Measurements from ENCODE around the gene HMG20B.
A peak's percentile ranks its signal among the peaks of the same experiment; 100 is the strongest.

The HMG20B gene

DNA sequence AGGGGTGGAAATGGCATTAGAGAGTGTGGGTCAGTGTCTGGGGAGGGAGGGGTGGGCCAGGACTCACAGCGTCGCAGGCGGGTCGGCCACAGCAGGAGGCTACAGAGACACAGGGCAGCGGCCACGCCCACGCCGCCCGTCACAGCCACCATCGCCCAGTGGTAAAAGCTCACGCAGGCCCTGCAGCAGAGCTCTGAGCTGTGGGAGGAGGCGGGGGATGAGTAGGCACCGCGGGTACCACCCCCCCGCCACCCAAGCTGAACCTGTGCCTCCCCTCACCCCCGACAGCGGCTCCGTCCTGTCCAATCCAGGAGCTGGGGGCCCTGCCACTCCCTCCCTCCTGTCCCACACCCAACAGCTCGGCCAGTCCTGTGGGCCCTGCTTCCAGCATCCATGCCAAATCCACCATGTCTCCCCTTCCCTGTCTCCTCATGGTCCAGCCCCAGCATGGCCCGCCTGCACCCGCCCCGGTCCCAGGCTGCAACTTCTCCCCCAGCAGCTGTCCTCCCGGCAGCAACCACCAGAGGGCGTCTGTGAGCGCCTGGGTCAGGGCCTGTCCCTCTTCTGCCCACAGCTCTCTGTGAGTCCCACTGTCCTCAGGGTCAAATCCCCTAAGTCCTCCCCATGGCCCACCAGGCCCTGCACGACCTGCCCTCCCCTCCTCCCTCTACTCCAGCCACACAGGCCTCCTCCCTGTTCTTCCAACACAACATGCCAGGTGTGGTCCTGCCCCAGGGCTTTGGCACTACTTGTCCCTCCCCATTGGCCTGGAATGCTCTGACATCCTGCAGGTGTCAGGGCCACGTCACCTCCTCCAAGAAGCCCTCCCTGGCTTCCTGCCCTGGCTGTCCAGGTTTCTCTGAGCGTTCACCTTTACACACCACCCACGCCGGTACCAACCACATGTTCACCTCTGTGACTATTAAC, 27.7 kb upstream of the HMG20B start:
- no peak overlapping the region for H3K4me3 Mint-ChIP-seq
- no peaks in the 10 kb centered on the region for H3K27me3 Mint-ChIP-seq
- H3K9me3 Mint-ChIP-seq = no peaks in the 10 kb centered on the region
- peak overlapping the region; percentile 55 for H3K27ac Mint-ChIP-seq
- peaks cover 10% of the 10 kb centered on the region for H3K4me1 Mint-ChIP-seq (ENCODE audit: low read depth)
- peaks cover 13% of the 10 kb centered on the region for H3K36me3 Mint-ChIP-seq (ENCODE audit: low read depth)

DNA sequence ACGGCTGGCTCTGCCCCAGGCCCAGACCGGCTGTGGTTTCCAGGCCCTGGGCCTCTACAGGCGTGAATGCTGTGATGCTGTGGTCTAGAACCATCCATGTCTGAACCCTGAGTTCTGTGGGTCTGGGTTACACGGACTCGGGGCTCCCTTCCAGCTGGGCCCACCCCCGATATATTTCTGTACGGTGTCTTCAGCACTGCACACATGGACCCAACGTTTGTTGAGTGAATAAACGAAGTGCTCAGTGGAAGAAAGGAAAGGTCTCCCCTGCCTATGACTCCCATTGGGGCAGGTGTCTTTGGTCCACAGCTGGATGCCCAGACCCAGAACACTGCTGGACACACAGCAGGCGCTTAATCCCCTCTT, 27.1 kb upstream of the HMG20B start:
- Mint-ChIP-seq H3K4me1 (ENCODE audit: low read depth) (peaks cover 10% of the 10 kb centered on the region), H3K36me3 (ENCODE audit: low read depth) (peaks cover 11% of the 10 kb centered on the region), H3K27me3 (no peaks in the 10 kb centered on the region), H3K27ac (peak overlapping the region; percentile 31), H3K9me3 (no peaks in the 10 kb centered on the region), H3K4me3 (no peak overlapping the region)

DNA sequence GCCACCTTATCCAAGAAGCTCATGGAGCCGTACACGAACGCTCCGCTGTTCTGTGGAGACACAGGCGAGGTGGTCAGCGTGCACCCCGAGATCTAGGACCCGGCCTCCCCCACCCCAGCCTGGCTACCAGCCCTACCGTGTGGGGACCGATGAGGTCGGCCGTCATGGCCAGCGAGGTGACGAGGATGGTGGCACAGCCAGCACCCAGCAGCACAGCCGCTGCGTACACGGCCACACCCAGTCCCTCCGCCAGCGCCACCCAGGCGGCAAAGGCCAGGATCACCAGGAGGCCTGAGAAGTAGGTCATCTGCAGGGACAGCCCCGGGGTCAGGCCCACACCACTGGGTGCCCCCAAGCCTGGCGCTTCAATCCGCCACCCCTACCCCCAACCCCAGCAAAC, 26.6 kb upstream of the HMG20B start:
- Mint-ChIP-seq H3K4me1 (ENCODE audit: low read depth) (peaks cover 15% of the 10 kb centered on the region), H3K9me3 (no peaks in the 10 kb centered on the region), H3K27me3 (no peaks in the 10 kb centered on the region), H3K4me3 (no peak overlapping the region), H3K36me3 (ENCODE audit: low read depth) (peaks cover 11% of the 10 kb centered on the region), H3K27ac (no peak overlapping the region)

DNA sequence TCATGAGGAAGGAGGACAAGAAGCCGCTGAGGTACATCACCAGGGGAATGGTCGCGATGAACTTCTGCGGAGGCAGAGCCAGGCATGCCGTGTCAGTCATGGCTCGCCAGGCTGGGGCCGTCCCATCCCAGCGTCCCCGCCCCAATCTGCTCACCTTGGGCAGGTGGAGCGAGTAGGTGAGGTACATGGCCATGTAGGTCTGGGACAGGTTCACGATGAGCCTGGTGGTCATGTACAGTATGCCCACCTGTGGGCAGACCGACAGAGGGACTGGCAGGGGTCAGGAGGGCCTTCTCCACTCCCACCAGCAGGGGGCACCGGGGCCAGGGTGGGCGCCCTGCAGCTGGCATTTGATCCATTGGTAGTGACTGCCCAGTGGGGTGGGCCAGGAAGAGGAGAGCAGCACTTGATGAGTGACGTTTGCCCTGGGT, 25.4 kb upstream of the HMG20B start:
- Mint-ChIP-seq H3K4me3 (no peak overlapping the region), H3K36me3 (ENCODE audit: low read depth) (peaks cover 11% of the 10 kb centered on the region), H3K27me3 (no peaks in the 10 kb centered on the region), H3K9me3 (no peaks in the 10 kb centered on the region), H3K27ac (no peak overlapping the region), H3K4me1 (ENCODE audit: low read depth) (peaks cover 20% of the 10 kb centered on the region)

DNA sequence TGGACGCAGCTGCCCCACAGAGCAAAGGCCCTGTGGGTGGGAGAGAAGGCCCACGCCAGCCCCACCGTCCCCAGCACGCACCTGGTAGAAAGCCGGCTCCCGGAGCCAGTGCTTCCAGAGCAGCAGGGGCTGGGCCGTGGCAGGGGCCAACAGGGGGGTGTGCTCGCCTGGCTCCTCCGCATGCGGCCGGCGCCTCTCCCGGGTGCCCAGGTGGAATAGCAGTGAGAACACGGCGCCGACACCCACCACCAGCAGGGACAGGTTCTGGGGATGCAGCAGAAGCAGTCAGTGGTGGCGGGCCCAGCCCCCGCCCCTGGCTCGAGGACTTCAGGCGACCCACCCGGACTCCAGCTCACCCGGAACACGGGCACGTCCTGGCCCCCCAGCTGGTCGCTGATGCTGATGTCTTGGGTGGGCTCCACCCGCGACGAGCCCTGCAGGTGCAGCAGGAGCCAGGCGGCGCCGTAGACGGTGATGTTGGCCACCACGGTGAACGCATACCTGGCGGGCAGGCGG, 24.9 kb upstream of the HMG20B start:
- no peaks in the 10 kb centered on the region for H3K9me3 Mint-ChIP-seq
- H3K4me3 Mint-ChIP-seq = no peak overlapping the region
- peaks cover 11% of the 10 kb centered on the region for H3K36me3 Mint-ChIP-seq (ENCODE audit: low read depth)
- H3K27me3 Mint-ChIP-seq = no peaks in the 10 kb centered on the region
- H3K4me1 Mint-ChIP-seq (ENCODE audit: low read depth) = peaks cover 25% of the 10 kb centered on the region
- H3K27ac Mint-ChIP-seq = no peak overlapping the region

DNA sequence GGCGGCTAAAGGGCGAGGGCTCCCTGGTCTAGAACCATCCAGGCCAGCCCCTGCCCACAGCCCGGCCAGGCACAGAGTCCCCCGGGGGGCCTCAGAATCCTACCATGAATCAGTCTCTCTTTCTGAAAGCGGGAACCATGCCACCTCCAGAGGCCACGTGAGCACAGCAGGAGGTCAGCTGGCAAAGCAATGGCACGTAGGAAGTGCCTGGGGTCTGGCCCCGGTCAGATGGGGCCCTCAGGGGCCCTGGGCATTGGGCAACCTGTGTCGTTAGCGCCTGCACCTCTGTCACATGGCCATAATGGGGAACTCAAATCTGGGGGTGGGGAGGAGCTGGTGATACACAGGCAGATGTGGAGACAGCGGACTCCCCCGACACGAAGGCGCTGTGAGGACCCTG, 24.1 kb upstream of the HMG20B start:
- H3K4me1 Mint-ChIP-seq (ENCODE audit: low read depth) = peaks cover 31% of the 10 kb centered on the region
- H3K9me3 Mint-ChIP-seq = no peaks in the 10 kb centered on the region
- H3K27me3 Mint-ChIP-seq = no peaks in the 10 kb centered on the region
- H3K4me3 Mint-ChIP-seq = no peak overlapping the region
- peaks cover 11% of the 10 kb centered on the region for H3K36me3 Mint-ChIP-seq (ENCODE audit: low read depth)
- H3K27ac Mint-ChIP-seq = no peak overlapping the region

DNA sequence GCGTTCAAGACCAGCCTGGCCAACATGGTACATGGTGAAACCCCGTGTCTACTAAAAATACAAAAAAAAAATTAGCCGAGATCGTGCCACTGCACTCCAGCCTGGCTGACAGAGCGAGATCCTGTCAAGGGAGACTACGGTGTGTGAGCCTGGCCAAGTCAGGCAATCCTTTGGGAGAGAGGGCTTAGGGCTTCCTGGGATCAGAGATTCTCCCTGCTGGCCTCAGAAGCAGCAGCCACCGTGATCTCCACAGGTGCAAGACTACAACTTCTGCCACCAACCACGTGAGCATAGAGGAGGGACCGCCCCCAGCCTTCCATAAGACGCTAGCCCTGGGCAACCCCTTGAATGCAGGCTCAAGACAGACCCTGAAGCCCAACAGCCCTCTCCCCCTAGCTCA, 22.9 kb upstream of the HMG20B start:
- no peak overlapping the region for H3K27ac Mint-ChIP-seq
- H3K9me3 Mint-ChIP-seq = no peaks in the 10 kb centered on the region
- H3K36me3 Mint-ChIP-seq (ENCODE audit: low read depth) = peaks cover 11% of the 10 kb centered on the region
- H3K27me3 Mint-ChIP-seq = no peaks in the 10 kb centered on the region
- no peak overlapping the region for H3K4me3 Mint-ChIP-seq
- peaks cover 40% of the 10 kb centered on the region for H3K4me1 Mint-ChIP-seq (ENCODE audit: low read depth)

DNA sequence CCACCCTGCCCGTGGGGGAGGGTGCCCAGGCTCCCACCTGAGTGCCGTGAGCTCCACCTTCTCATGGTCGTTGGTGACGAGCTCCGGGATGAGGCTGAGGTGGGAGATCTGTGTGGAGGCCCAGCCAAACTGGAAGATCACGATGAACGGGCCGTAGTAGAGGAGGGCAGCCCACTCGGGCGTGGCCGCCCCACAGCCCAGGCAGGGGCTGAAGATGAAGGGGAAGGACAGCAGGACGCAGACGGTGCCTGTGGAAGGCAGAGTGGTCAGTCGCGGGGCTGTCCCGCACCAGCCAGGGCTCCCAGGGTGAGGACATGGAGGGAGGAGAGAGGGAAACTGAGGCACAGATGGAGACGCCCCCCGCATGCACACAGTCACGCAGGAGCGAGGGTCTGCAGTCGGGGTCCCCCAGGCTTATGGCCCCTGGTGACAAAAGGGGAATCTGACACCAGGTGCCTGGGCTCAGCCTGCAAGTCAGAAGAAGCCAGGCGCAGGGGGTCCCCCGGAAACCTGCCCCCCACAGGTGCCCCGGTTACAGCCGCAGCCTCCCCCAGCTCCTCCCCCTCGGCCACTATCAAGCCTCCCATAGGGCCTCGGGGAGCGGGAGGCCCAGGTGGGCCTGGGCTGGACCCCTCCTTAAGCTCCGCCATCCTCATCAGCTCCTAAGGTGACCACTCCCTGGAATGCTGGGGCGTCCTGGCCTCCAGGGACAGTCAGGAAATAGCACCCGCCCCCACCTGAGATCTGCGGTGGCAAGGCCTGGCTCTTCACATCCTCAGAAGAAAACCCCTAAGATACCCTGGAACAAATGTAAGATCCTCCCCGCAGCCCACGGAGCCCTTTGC, 21.6 kb upstream of the HMG20B start:
- Mint-ChIP-seq H3K36me3 (ENCODE audit: low read depth) (peaks cover 5% of the 10 kb centered on the region), H3K9me3 (no peaks in the 10 kb centered on the region), H3K4me1 (ENCODE audit: low read depth) (peaks cover 43% of the 10 kb centered on the region), H3K27ac (peak overlapping the region; percentile 45), H3K27me3 (no peaks in the 10 kb centered on the region), H3K4me3 (no peak overlapping the region)

DNA sequence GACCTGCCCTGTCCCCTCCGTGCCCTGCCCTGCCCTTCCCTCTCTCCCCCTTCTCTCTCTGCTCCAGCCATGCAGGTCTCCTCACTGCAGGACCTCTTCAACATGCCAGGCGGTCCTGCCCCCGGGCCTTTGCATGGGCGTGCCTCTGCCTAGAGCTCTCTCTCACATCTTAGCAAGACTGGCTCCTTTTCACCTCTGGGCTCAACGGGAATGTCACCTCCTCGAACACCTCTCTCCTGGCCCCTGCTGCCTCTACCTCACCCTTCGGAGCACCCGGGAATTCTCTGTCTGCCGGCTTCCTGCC, 21.0 kb upstream of the HMG20B start:
- H3K4me3 Mint-ChIP-seq = no peak overlapping the region
- H3K4me1 Mint-ChIP-seq (ENCODE audit: low read depth) = peaks cover 49% of the 10 kb centered on the region
- H3K27ac Mint-ChIP-seq = peak overlapping the region; percentile 45
- H3K9me3 Mint-ChIP-seq = no peaks in the 10 kb centered on the region
- no peaks in the 10 kb centered on the region for H3K27me3 Mint-ChIP-seq
- H3K36me3 Mint-ChIP-seq (ENCODE audit: low read depth) = peaks cover 5% of the 10 kb centered on the region

DNA sequence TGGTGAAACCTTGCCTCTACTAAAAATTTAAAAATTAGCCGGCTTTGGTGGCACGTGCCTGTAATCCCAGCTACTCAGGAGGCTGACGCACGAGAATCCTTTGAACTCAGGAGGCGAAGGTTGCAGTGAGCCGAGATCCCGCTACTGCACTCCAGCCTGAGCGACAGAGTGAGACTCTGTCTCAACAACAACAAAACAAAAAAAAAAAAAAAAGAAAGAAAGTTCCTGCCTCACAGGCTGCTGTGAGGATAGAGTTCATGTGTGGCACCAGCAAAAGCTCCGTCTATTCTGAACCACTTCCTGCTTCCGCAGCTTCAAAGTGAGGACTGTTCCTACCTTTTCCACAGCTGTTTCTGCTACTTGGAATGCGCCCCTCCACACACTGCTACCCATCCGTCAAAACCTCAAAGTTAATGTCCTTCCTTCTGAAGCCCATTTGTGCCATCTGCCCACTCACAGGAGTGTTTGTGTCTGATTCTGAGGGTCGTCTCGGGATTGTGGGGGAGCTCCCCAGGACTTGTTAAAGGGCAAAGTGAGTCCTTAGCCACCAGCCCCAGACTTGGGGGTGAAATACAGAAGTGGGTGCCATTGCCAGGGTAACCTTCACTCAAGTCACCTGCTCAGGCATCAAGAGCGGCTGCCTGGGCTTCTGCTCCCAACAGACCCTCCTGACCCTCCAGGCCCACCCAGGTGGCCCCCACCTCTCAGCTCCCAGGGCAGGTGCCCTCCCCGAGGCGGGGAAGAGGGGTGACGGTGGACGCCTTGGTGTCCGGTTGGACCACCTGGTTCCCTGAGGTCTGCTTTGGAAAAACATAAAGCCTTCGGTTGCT, 18.3 kb upstream of the HMG20B start:
- peak overlapping the region; percentile 100 for H3K4me3 Mint-ChIP-seq
- H3K27me3 Mint-ChIP-seq = no peaks in the 10 kb centered on the region
- H3K4me1 Mint-ChIP-seq (ENCODE audit: low read depth) = peaks cover 56% of the 10 kb centered on the region
- peak overlapping the region; percentile 89 for H3K27ac Mint-ChIP-seq
- peaks cover 5% of the 10 kb centered on the region for H3K36me3 Mint-ChIP-seq (ENCODE audit: low read depth)
- no peaks in the 10 kb centered on the region for H3K9me3 Mint-ChIP-seq

DNA sequence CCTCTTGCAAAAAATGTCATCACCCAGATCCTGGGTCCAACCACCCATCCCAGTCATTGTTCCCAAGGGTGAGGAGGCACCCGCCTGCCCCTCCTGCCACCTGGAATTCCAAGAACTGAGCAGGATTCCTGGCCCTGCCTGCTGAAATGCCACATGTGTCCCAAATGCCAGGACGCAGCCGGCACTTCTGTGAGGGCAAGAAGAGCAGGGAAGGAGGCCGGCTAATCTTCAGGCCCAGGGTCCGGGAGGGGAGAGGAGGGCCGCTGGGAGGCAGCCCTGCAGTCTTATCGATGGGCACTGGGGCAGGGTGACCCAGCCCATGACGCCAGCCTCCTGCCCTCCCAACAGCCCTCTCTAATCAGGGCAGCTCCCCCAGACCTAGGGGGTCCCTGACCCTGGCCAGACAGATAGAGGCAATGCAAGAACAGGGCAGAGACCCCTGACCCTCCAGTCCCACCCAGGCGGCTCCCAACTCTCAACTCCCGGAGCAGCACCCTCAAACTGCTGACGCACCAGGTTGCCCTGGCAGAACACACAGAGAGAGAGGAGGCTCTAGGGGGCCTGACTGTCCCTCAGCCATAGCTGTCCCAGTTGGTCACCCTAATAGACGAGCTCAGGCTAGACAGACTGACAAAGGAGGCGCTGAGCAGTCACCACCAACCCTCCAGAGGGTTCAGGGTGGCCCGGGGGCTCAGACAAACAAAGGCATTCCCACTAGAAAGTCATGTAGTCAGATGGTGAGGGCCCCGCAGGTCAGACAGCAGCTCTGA, 16.9 kb upstream of the HMG20B start:
- Mint-ChIP-seq H3K36me3 (ENCODE audit: low read depth) (peaks cover 5% of the 10 kb centered on the region), H3K4me1 (ENCODE audit: low read depth) (peaks cover 54% of the 10 kb centered on the region), H3K4me3 (peak overlapping the region; percentile 100), H3K27me3 (no peaks in the 10 kb centered on the region), H3K27ac (peak overlapping the region; percentile 94), H3K9me3 (no peaks in the 10 kb centered on the region)

DNA sequence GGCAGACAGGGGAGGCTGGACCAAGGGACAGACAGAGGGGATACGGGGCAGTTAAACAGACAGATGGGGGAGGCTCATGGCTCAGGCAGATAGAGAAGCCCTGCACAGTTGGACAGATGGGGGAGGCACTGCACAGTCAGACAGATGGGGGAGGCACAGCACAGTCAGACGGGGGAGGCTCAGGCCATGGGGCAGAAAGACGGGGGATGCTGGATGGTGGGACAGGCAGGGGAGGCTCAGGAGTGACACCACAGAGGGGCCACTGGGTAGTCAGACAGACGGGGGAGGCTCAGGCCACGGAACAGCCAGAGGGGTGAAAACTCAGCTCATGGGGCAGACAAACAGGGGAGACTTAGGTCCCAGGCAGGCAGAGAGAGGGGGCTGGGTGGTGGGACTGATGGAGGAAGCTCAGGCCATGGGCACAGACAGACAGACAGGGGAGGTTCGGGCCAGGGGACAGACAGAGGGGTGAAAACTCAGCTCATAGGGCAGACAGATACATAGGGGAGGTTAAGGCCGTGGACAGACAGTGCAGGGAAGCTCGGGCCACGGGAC, 16.2 kb upstream of the HMG20B start:
- peak overlapping the region; percentile 100 for H3K4me3 Mint-ChIP-seq
- H3K4me1 Mint-ChIP-seq (ENCODE audit: low read depth) = peaks cover 50% of the 10 kb centered on the region
- H3K27me3 Mint-ChIP-seq = no peaks in the 10 kb centered on the region
- H3K36me3 Mint-ChIP-seq (ENCODE audit: low read depth) = peaks cover 5% of the 10 kb centered on the region
- H3K27ac Mint-ChIP-seq = peak overlapping the region; percentile 94
- no peaks in the 10 kb centered on the region for H3K9me3 Mint-ChIP-seq

DNA sequence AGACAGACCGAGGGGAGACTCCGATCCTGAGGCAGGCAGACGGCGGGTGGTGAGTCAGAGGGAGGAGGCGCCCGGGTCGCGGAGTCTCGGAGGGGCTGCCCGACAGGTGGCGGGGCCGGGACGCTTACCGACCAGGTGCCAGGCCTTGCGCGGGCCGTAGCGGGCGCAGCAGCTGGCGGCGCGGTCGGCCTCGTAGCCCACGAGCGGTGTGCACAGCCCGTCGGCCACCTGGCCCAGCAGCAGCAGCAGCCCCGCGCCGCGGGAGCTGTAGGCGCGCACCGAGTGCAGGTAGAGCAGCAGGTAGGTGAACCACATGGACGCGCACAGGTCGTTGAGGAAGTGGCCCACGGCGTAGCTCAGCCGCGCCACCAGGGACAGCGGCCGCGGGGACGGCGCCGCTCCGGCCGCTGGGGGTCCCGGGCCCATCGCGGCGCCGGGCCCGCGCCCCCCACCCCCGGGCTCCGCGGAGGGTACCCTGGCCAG, 15.7 kb upstream of the HMG20B start:
- Mint-ChIP-seq H3K27ac (peak overlapping the region; percentile 94), H3K27me3 (no peaks in the 10 kb centered on the region), H3K4me1 (ENCODE audit: low read depth) (peaks cover 46% of the 10 kb centered on the region), H3K36me3 (ENCODE audit: low read depth) (peaks cover 5% of the 10 kb centered on the region), H3K9me3 (no peaks in the 10 kb centered on the region), H3K4me3 (peak overlapping the region; percentile 100)
